ENCODE data around the gene TFPT. TPM values are rescaled to one million over a fixed set of nuclear protein-coding genes. Genes with fewer than 3 reads are reported as not detected.

The TFPT gene
- total RNA-seq, 1 experiment from 2014 or later: 26.6 TPM

DNA sequence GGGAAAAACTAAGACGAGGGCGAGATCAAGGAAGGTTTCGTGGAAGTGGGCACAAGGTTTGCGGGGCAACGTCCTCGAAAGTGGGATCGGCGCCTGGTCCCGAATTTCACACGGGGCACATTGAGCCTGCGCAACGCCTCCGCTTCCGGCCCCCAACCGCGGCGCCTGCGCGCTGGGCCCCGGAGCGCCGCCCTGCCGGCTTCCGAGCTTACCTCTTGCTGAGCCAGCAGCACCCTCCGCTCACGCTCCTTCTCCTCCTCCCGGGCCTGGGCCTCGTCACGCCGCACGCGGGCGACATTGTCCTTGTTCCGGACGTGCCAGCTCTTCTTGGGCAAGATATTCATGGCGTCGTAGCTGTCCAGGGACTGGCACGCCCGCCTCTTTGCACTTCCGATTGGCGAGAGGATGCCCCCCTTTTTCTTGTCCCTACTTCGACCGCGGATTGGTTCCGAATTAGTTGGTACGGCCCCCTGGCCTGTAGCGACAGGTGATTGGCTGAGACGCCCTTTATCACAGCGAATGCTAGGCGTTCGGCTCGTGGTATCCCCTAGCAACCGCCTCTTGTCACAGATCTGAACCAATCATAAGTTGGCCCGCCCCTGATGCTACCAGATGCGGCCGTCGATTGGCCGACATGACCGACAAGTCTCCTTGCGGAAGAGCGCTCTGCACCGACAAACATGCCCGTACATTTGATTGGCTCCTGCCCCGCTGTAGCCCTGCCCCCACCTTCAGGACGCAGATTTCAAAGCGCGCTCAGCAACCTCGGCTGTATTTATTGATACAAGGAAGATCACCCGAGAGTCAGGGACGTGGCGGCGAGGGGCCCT, 44.1 kb upstream of the TFPT start, which contains the start of gene LENG1:
TSS of gene LENG1 (minus strand) at position 370 of the 830 bp plus-strand sequence. CDS start at position 344, 26 bp downstream.
- Histone ChIP-seq H2AK5ac (ENCODE audit: insufficient read length, low read length) (no peak within 1 kb of the TSS), H4K8ac (replicated peaks; ENCODE audit: insufficient read length, low read depth, low read length) (no peak within 1 kb of the TSS), H3K4ac (ENCODE audit: low read depth, low read length) (no peak within 1 kb of the TSS), H3K23ac (ENCODE audit: insufficient read length, low read depth, low read length) (no peak within 1 kb of the TSS), H2BK12ac (ENCODE audit: insufficient read length, low read depth, low read length) (no peak within 1 kb of the TSS), H3K27ac (ENCODE audit: insufficient read length, low read depth, low read length) (no peak within 1 kb of the TSS), H3K27me3 (ENCODE audit: insufficient read depth, low read length) (no peaks in the 10 kb centered on the region), H2AFZ (ENCODE audit: low read length) (no peak within 1 kb of the TSS), H2BK15ac (ENCODE audit: low read depth, low read length) (no peak within 1 kb of the TSS), H3K14ac (ENCODE audit: insufficient read depth, low read length) (peak within 1 kb of the TSS; percentile 87; the same call in 1 of the 2 replicates), H4K5ac (ENCODE audit: insufficient read length, low read depth, low read length) (no peak within 1 kb of the TSS), H3T11ph (ENCODE audit: low read length) (no peak within 1 kb of the TSS), H3K4me1 (ENCODE audit: insufficient read depth, low read length) (no peaks in the 10 kb centered on the region), H2BK120ac (ENCODE audit: low read depth, low read length, poor library complexity, severe bottlenecking) (no peak within 1 kb of the TSS), H3K9me3 (ENCODE audit: control insufficient read depth, low read depth, low read length) (no peaks in the 10 kb centered on the region), H3K79me2 (ENCODE audit: insufficient read depth, low read length) (no peaks in the 10 kb centered on the region; the same call in 1 of the 2 replicates), H3K18ac (ENCODE audit: insufficient read length, low read depth, low read length) (peak within 1 kb of the TSS; percentile 81), H3K56ac (ENCODE audit: insufficient read length, low read depth, low read length) (no peak within 1 kb of the TSS), H3K4me2 (ENCODE audit: insufficient read depth, insufficient read length, low read length) (peak within 1 kb of the TSS; percentile 95), H3K79me1 (ENCODE audit: insufficient read depth, low read depth, low read length, poor library complexity, severe bottlenecking) (no peaks in the 10 kb centered on the region), H2BK5ac (ENCODE audit: insufficient read length, low read length) (no peak within 1 kb of the TSS), H4K20me1 (ENCODE audit: control insufficient read depth, insufficient read depth, insufficient read length) (no peaks in the 10 kb centered on the region), H2BK20ac (ENCODE audit: low read depth, low read length, poor library complexity, severe bottlenecking) (no peak within 1 kb of the TSS), H4K91ac (ENCODE audit: insufficient read length, low read depth, low read length) (no peak within 1 kb of the TSS), H3K23me2 (ENCODE audit: insufficient read length, low read depth, low read length, poor library complexity, severe bottlenecking) (peaks cover 18% of the 10 kb centered on the region), H3K9ac (ENCODE audit: extremely low read depth, insufficient read length, low read length) (peak within 1 kb of the TSS; percentile 64)
- Mint-ChIP-seq H3K27ac (peak within 1 kb of the TSS; percentile 98 to 100 (median 99)), H3K27me3 (ENCODE audit: low read depth) (peaks cover 29% of the 10 kb centered on the region), H3K36me3 (ENCODE audit: insufficient read depth in 1 of 3, low read depth in 3 of 3) (peaks cover 16 to 34% (median 30%) of the 10 kb centered on the region in 3 experiments), H3K9me3 (peaks cover 0 to 3% of the 10 kb centered on the region in 2 experiments; a peak in 2 of 5 replicates), H3K4me1 (peaks cover 30 to 38% of the 10 kb centered on the region in 2 experiments), H3K4me3 (peak within 1 kb of the TSS; percentile 99 to 100)
- no CpG with 5 or more reads among the region's 72 CpGs for WGBS (ENCODE audit: extremely low coverage, insufficient read length, low lambda C conversion rate)
- peak; percentile 100 for DNase-seq
- TF ChIP-seq, protein P1, sequence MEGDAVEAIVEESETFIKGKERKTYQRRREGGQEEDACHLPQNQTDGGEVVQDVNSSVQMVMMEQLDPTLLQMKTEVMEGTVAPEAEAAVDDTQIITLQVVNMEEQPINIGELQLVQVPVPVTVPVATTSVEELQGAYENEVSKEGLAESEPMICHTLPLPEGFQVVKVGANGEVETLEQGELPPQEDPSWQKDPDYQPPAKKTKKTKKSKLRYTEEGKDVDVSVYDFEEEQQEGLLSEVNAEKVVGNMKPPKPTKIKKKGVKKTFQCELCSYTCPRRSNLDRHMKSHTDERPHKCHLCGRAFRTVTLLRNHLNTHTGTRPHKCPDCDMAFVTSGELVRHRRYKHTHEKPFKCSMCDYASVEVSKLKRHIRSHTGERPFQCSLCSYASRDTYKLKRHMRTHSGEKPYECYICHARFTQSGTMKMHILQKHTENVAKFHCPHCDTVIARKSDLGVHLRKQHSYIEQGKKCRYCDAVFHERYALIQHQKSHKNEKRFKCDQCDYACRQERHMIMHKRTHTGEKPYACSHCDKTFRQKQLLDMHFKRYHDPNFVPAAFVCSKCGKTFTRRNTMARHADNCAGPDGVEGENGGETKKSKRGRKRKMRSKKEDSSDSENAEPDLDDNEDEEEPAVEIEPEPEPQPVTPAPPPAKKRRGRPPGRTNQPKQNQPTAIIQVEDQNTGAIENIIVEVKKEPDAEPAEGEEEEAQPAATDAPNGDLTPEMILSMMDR (conservative IDR thresholded peaks at IDR 0.05): peak; percentile 52

All from H9 (cell line).